ENCODE results near the gene WFDC1.
"Not testable (repeated sequence)": the region's sequence is repeated elsewhere in the genome, so short reads cannot be mapped to it uniquely, and the experiment has no call there.

WFDC1 gene

DNA sequence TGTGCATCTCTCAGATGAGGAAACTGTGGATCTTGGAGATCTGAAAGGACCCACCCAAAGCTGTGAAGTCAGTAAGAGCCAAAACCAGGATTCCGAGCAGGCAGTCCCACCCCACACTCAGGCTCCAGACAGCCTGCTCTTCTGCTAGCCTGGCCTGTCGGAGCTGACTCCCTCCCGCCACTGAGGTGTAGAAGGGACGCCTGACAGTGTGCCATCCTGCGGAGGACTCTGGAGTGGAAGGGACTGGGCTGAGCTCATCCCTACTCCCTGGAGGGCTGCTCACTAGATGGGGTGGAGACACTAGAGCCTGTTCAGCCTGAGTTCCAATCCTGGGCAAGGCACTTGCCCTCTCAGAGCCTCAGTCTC is 36.0 kb downstream of the WFDC1 start:
- DNase-seq, result no peak

GRCh38 chr16:84331998-84332780 is 37.5 kb downstream of the WFDC1 start:
- DNase-seq, result no peak

- DNase-seq, result no peak
These were observed 38.5 kb downstream of the WFDC1 start for GRCh38 chr16:84332975-84333684.

GRCh38 chr16:84334058-84334457 is 39.4 kb downstream of the WFDC1 start:
- no peak for DNase-seq

GRCh38 chr16:84334482-84334881 is 39.8 kb downstream of the WFDC1 start:
- no peak for DNase-seq

DNA sequence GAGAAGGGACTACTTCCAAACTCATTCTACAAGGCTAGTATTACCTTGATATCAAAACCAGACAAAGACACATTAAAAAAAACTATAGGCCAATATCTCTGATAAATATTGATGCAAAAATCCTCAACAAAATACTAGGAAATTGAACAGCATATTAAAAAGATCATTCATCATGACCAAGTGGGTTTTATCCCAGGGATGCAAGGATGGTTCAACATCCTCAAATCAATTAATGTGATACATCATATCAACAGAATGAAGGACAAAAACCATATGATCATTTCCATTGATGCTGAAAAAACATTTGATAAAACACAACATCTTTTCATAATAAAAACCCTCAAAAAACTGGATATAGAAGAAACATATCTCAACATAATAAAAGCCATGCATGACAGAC is 42.6 kb downstream of the WFDC1 start:
- not testable (repeated sequence) for DNase-seq

GRCh38 chr16:84339311-84339710 is 44.6 kb downstream of the WFDC1 start:
- no peak for DNase-seq

DNA sequence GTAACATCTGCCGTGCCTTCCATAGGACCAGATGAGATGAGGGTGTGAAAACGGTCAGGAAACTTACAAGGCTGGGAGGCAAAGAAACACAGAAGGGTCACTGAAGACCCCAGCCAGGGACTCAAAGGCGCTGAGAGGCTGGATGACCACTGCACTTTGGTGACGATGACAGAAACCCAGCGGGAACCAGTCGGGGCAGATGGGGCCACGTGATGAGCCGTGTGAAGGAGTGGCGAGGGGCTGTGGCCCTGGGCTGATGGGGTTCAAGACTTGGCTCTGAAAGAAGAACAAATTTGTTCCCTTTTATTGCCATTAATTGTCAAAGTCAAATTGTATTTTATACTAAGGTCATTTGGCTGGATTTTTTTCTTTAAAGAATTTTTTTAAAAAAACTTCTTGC is 45.1 kb downstream of the WFDC1 start:
- no peak for DNase-seq

GRCh38 chr16:84340325-84341040 is 45.8 kb downstream of the WFDC1 start:
- DNase-seq, result no peak

DNA sequence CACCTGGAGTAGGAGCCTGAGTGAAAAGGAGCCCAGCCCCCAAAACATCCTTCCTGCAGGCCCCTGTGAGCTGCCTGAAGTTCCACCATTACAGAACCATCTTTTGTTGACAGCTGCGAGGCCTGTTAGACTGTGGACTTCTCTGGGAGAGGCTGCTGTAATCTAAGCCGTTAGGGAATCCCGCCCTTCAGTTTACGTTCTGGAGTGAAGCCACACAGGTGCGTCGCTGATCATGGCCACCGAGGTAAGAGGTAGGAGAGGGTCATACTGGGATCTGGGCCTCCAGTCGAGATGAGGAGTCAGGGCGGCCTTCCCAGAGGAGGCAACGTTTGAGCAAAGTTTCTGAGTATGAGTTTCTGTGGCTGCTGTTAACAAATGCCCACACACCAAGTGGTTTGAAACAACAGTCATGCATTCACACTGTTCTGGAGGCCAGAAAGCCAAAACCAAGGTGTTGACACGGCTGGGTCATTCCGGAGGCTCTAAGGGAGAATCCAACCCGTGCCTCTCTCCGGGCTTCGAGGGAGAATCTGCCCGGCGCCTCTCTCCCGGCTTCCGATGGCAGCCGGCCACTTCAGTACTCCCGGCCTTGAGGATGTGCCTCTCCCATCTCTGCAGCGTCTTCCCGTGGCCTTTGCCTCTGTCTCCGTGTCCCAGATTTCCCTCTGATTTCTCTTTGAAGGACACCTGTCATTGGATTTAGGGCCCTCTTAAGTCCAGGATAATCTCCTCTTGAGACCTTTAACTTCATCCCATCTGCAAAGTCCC is 47.0 kb downstream of the WFDC1 start:
- no peak for DNase-seq

GRCh38 chr16:84343800-84344199 is 49.1 kb downstream of the WFDC1 start:
- not testable (repeated sequence) for DNase-seq

- no peak for DNase-seq
These were observed 50.1 kb downstream of the WFDC1 start for GRCh38 chr16:84344781-84345180.

DNA sequence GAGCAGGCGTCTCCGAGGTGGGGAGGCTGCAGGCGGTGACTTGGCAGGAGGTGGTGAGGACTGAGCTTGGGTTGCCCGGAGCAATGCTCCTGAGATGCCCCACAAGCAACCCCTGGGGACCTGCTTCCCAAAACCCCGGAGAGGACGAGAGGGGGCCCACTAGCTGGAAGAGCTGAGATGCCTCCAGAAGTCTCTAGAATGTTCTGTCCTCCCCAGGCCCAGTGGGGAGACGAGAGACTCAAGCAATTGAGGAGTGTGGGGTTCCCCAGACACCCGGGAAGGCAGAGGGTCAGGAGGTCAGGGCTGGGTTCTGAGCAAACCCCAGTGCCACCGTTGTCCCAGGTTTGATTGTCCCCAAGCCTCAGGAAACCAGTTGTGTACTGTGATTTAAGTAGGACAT is 52.5 kb downstream of the WFDC1 start:
- no peak for DNase-seq

DNA sequence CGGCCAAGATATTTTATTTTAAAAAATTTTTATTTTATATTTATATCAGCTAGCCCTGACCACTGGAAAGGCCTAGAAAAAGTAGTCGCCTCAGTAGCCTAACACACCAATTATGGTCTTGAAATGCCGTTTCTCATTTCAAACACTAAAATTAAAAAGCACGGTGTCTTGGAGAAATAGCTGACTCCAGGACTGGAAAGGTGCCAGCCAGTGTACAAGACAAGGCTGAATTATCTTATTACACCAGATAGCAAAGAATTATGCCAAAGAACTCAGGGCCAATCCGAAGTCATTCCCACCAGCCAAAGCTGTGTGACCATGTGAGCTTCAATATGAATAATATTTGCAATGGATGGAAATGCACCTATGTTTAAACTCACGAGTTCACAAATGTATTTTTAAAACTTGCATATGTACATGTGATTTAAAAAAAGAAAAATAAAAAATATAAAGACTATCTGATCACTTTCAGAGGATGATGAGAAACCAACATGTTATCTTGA is 53.8 kb downstream of the WFDC1 start:
- no peak for DNase-seq

DNA sequence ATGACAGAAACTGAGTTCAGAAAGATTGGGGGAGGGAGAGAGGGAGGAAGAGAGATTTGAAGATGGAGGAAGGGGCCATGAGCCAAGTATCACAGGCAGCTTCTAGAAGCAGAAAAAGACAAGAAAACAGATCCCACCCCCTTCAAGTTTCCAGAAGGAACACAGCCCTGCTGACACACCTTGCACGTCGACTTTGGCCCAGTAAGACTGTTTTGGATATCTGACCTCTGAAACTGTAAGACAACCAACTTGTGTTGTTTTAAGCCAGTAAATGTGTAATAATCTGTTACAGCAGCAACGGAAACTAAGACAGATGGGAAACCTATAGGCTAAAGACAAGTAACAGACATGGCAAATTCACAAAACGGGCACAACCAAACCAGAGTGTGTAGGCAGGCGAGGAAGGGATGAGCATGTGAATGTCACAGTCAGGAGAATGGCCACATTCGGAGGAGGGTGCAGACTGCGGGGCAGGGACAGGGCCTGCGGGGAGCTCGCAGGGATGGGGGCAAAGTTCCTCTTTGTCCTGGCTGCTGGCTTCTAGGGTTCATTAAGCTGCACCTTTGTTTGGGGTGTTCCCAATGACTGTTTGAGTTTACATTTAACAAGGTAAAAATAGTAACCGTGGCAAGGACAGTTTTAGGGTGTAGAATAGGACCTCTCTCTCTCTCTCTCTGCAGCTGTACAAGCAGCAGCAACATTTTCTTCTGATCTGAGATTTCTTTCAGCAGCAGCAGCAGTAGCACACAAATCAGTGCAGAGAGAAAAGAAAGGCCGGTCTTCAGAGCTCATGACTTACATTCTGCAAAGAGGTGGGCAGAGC is 55.4 kb downstream of the WFDC1 start:
- no peak for DNase-seq

DNA sequence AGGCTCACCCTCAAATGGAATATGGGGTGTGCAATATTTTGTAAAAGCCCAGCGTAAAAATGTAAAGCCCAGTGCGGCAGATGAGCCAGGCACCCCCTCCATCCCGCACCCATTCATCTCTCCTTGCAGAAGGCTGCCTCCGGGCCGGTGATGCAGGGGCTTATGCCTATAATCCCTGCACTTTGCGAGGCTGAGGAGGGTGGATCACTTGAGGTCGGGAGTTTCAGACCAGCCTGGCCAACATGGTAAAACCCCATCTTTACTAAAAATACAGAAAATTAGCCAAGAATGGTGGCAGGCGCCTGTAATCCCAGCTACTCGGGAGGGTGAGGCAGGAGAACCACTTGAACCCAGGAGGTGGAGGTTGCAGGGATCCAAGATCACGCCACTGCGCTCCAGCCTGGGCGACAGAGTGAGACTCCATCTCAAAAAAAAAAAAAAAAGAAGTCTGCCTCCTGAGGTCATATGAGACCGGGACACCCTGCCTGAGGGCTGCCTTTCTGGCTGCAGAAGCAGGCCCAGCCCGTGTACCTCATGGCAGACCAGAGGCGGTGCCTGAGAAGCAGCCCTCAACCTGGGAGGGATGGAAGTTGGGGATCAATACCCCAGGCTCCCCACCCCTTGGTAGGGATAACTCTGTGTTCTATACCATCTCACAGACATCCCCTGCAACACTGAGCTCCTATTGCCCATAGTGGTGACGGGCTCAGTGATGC is 56.2 kb downstream of the WFDC1 start:
- no peak for DNase-seq

DNA sequence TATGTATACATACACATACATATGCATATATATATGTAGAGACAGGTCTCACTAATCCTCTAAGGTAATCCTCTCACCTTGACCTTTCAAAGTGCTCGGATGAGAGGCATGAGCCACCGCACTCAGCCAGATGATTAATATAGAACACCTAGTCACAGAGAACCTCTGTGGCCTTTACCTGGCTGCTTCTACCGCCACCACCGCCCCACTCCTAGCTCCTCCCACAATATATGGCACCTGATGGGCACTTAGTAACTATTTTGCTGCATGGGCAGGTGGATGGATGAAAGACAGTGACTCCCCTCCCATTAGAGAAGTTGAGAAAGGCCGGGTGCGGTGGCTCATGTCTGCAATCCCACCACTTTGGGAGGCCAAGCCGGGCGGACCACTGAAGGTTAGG is 57.0 kb downstream of the WFDC1 start:
- no peak for DNase-seq

DNA sequence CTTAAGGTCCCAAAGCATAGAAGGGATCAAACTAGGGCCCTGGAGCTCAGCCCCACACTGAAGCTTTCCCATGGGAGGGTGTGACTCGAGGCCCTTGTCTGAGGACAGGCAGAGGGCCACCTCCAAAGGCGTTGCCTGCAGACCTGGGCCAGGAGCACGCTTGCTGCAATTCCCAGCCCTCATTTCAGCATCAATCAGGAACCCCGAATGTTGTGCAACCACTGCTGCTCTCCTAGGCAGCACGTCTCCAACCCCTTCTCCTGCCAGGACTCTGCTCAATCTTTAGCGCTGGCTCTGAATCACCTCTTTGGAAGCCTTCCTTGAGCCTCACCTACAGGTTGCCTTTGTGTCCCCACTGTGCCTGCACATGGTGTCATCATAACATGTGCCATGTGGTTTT is 59.6 kb downstream of the WFDC1 start:
- no peak for DNase-seq

DNA sequence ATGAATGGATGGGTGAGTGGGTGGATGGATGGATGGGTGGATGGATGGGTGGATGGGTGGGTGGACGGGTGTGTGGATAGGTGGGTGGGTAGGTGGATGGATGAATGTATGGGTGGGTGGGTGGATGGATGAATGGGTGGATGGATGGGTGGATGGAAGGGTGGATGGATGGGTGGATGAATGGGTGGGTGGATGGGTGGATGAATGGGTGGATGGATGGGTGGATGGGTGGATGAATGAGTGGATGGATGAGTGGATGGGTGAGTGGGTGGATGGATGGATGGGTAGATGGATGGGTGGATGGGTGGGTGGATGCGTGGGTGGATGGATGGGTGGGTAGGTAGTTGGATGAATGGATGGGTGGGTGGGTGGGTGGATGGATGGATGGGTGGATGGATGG is 60.5 kb downstream of the WFDC1 start:
- no peak for DNase-seq

GRCh38 chr16:84356176-84356575 is 61.5 kb downstream of the WFDC1 start:
- no peak for DNase-seq

- no peak for DNase-seq
These were observed 62.0 kb downstream of the WFDC1 start for GRCh38 chr16:84356591-84357116.
